ENCODE data around the gene ATN1.
A peak's percentile ranks its signal among the peaks of the same experiment; 100 is the strongest.

Gene ATN1

GRCh38 chr12:6928022-6928702 is 403 bp downstream of the ATN1 start:
- no peak for DNase-seq

- no peak for DNase-seq
Measured at GRCh38 chr12:6928703-6929407, 1.1 kb downstream of the ATN1 start.

GRCh38 chr12:6929466-6930452 is 2.0 kb downstream of the ATN1 start:
- no peak for DNase-seq

- no peak for DNase-seq
Measured at GRCh38 chr12:6932766-6933165, 5.0 kb downstream of the ATN1 start.

- DNase-seq = no peak
Measured at GRCh38 chr12:6934110-6934509, 6.4 kb downstream of the ATN1 start.

GRCh38 chr12:6935371-6936193 is 7.8 kb downstream of the ATN1 start:
- DNase-seq = no peak

- DNase-seq = no peak
Measured at GRCh38 chr12:6936194-6936635, 8.5 kb downstream of the ATN1 start.

- peak; percentile 54 for DNase-seq
Measured at GRCh38 chr12:6936636-6937480, 9.1 kb downstream of the ATN1 start.

- DNase-seq = peak; percentile 86
Measured at GRCh38 chr12:6937481-6938352, 10.0 kb downstream of the ATN1 start.

GRCh38 chr12:6938353-6939190 is 10.8 kb downstream of the ATN1 start:
- no peak for DNase-seq

- no peak for DNase-seq
Measured at GRCh38 chr12:6939191-6939540, 11.4 kb downstream of the ATN1 start.

- no peak for DNase-seq
Measured at GRCh38 chr12:6941267-6941666, 13.5 kb downstream of the ATN1 start.

- DNase-seq = no peak
Measured at GRCh38 chr12:6941782-6942181, 14.0 kb downstream of the ATN1 start.

- no peak for DNase-seq
Measured at GRCh38 chr12:6942331-6942665, 14.5 kb downstream of the ATN1 start.

GRCh38 chr12:6943389-6943721 is 15.6 kb downstream of the ATN1 start:
- peak; percentile 66 for DNase-seq

GRCh38 chr12:6943722-6944380 is 16.1 kb downstream of the ATN1 start, which contains the start of the genes C12orf57 and RNU7-1:
Gene C12orf57 (plus strand): TSS chr12:6944022. CDS start chr12:6944122, 100 bp downstream.
Gene RNU7-1 (plus strand): TSS chr12:6943816.
- DNase-seq = peak; percentile 48

- DNase-seq = peak; percentile 74
Measured at GRCh38 chr12:6944381-6945186, 16.8 kb downstream of the ATN1 start.

GRCh38 chr12:6945613-6946012 is 17.9 kb downstream of the ATN1 start:
- DNase-seq = no peak

Measured in activated T-cell treated with anti-CD3 and anti-CD28 coated beads for 4 hours (primary cell).